PC-9 (cell line): ENCODE measurements around the gene ROBO1. TPM values are rescaled to one million over a fixed set of nuclear protein-coding genes. Genes with fewer than 3 reads are reported as not detected.

Experiments used
- BruUV-seq: library from RNA; stranded (reverse); fragments of 400-500 nt; replicated peaks from 2 replicates; lab custom pipeline; 2021; lab: Mats Ljungman, UMichigan
- CTCF ChIA-PET: fragments of 300-600 bp; sonication (Branson Sonifier 250); formaldehyde crosslinking; loops from one replicate; lab custom pipeline; 2022; ENCODE audit warnings: antibody characterized with exemption; lab: Charles Lee
- POLR2A ChIA-PET: fragments of 300-600 bp; sonication (Branson Sonifier 250); formaldehyde crosslinking; loops from one replicate; lab custom pipeline; 2022; ENCODE audit warnings: antibody characterized with exemption; ENCODE audit not compliant: unreplicated experiment; lab: Charles Lee
- DNase-seq, 2 experiments: peaks; one replicate each; pipeline versions ENCODE4 v3.0.0 to v3.0.0-alpha.2; 2015 to 2022; ENCODE audit warnings: mixed read lengths in 1 of 2
- H2AFZ ChIP-seq: fragments of 200-600 bp; sonication (generic); 2 replicates; pipeline ENCODE4 v1.8.1; 2017; ENCODE audit warnings: antibody characterized with exemption
- H3F3A ChIP-seq: fragments of 200-600 bp; sonication (generic); 2 replicates; pipeline ENCODE4 v1.8.1; 2017; ENCODE audit warnings: antibody characterized with exemption, mild to moderate bottlenecking, low read depth; ENCODE audit not compliant: insufficient read depth
- H3K27ac ChIP-seq: fragments of 200-600 bp; sonication (generic); 2 replicates; pipeline ENCODE4 v1.6.1; 2016; ENCODE audit warnings: mixed run types
- H3K27me3 ChIP-seq: fragments of 200-600 bp; sonication (generic); 2 replicates; pipeline ENCODE4 v1.6.1; 2016; ENCODE audit warnings: low read depth, mixed run types; ENCODE audit not compliant: insufficient read depth
- H3K36me3 ChIP-seq: fragments of 200-600 bp; sonication (generic); 2 replicates; pipeline ENCODE4 v1.6.1; 2016; ENCODE audit warnings: low read depth, mixed run types
- H3K4me1 ChIP-seq: fragments of 200-600 bp; sonication (generic); replicated peaks from 2 replicates; pipeline ENCODE4 v1.6.1; 2016; ENCODE audit warnings: mixed run types; ENCODE audit not compliant: insufficient read depth
- H3K4me2 ChIP-seq: fragments of 200-600 bp; sonication (generic); 2 replicates; pipeline ENCODE4 v1.6.1; 2017; ENCODE audit warnings: mixed run types
- H3K4me3 ChIP-seq: fragments of 200-600 bp; sonication (generic); 2 replicates; pipeline ENCODE4 v1.6.1; 2016; ENCODE audit warnings: mixed run types
- H3K79me2 ChIP-seq: fragments of 200-600 bp; sonication (generic); 2 replicates; pipeline ENCODE4 v1.6.1; 2017; ENCODE audit warnings: low read depth, mixed run types
- H3K9me2 ChIP-seq: fragments of 200-600 bp; sonication (generic); 2 replicates; pipeline ENCODE4 v1.8.1; 2017; ENCODE audit warnings: mild to moderate bottlenecking; ENCODE audit not compliant: insufficient read depth
- H3K9me3 ChIP-seq: fragments of 200-600 bp; sonication (generic); 2 replicates; pipeline ENCODE4 v1.8.1; 2016; ENCODE audit warnings: low read depth; ENCODE audit not compliant: insufficient read depth
- H4K20me1 ChIP-seq: fragments of 200-600 bp; sonication (generic); 2 replicates; pipeline ENCODE4 v1.8.1; 2017; ENCODE audit not compliant: insufficient read depth
- EZH2 ChIP-seq: fragments of 200-600 bp; sonication (generic); IDR thresholded peaks from 2 replicates; pipeline ENCODE4 v1.8.0; 2017; ENCODE audit warnings: antibody characterized with exemption, low read depth
- intact Hi-C: fragments of 100-400 bp; cut with micrococcal nuclease; formaldehyde crosslinking; loops from one replicate; pipeline ENCODE4 v1.10.0; 2022; ENCODE audit not compliant: unreplicated experiment
- total RNA-seq: library from RNA; stranded (reverse); gene quantifications from 2 replicates; pipeline ENCODE4 v1.2.3, GENCODE V29; 2021
- TF ChIP-seq, protein P1 (sequence below): fragments of 200-600 bp; sonication (generic); conservative IDR thresholded peaks from 2 replicates; pipeline ENCODE4 v1.6.1; 2017; ENCODE audit warnings: mixed run types, antibody characterized with exemption, mild to moderate bottlenecking, moderate library complexity

ROBO1 gene
- total RNA-seq, 1 experiment from 2014 or later: 17.5 TPM

GRCh38 chr3:79672075-79672474 lies 95.7 kb downstream of the ROBO1 start:
- no peak overlapping the region for H3K27ac ChIP-seq
- no peak for DNase-seq
- POLR2A ChIA-PET: no interaction called here

DNA sequence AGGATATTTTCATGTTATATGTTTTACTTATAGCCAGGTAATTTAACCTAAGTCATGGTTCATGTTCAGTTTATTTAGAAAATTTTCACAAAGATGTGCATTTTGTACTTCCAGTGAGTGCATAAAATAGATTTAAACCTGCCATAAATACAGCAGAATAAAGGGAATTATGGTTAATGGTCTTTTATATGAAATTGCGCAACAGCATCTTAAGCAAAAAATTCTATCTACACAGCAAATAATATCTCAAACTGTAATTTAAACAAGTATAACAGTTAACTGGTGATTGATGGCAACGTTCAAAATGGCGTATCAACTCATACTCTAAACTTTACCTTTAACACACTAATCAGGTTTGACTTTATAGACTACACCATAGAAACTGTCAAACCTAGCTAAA lies 97.6 kb downstream of the ROBO1 start:
- ChIA-PET POLR2A (no interaction called here), CTCF (no interaction called here)
- Histone ChIP-seq H3K4me2 (no peak overlapping the region), H3K4me1 (no peaks in the 10 kb centered on the region), H3K27ac (no peak overlapping the region), H3K4me3 (no peak overlapping the region), H3K9me3 (no peaks in the 10 kb centered on the region; the same call in 1 of the 2 replicates), H3K79me2 (no peaks in the 10 kb centered on the region), H3K9me2 (no peaks in the 10 kb centered on the region; the same call in none of the 2 replicates), H3K36me3 (no peaks in the 10 kb centered on the region), H3F3A (no peaks in the 10 kb centered on the region), H4K20me1 (no peaks in the 10 kb centered on the region), H3K27me3 (no peaks in the 10 kb centered on the region), H2AFZ (no peak overlapping the region)
- TF ChIP-seq, protein P1, sequence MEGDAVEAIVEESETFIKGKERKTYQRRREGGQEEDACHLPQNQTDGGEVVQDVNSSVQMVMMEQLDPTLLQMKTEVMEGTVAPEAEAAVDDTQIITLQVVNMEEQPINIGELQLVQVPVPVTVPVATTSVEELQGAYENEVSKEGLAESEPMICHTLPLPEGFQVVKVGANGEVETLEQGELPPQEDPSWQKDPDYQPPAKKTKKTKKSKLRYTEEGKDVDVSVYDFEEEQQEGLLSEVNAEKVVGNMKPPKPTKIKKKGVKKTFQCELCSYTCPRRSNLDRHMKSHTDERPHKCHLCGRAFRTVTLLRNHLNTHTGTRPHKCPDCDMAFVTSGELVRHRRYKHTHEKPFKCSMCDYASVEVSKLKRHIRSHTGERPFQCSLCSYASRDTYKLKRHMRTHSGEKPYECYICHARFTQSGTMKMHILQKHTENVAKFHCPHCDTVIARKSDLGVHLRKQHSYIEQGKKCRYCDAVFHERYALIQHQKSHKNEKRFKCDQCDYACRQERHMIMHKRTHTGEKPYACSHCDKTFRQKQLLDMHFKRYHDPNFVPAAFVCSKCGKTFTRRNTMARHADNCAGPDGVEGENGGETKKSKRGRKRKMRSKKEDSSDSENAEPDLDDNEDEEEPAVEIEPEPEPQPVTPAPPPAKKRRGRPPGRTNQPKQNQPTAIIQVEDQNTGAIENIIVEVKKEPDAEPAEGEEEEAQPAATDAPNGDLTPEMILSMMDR: no peak
- no peak for TF ChIP-seq EZH2
- intact Hi-C loops: no loop called here
- no peak for DNase-seq
- BruUV-seq: no TSS peak

More at GRCh38 chr3:79672075-79672474, 95.7 kb downstream of the ROBO1 start:
- Histone ChIP-seq H2AFZ (no peak overlapping the region), H3K36me3 (no peaks in the 10 kb centered on the region), H3K9me3 (no peaks in the 10 kb centered on the region; the same call in 1 of the 2 replicates), H3F3A (no peaks in the 10 kb centered on the region), H3K9me2 (no peaks in the 10 kb centered on the region; the same call in none of the 2 replicates), H4K20me1 (no peaks in the 10 kb centered on the region), H3K4me3 (no peak overlapping the region), H3K27me3 (no peaks in the 10 kb centered on the region), H3K79me2 (no peaks in the 10 kb centered on the region), H3K4me1 (no peaks in the 10 kb centered on the region), H3K4me2 (no peak overlapping the region)
- CTCF ChIA-PET: no interaction called here
- intact Hi-C loops: no loop called here
- TF ChIP-seq, protein P1: no peak
- TF ChIP-seq EZH2: no peak
- BruUV-seq: no TSS peak

DNA sequence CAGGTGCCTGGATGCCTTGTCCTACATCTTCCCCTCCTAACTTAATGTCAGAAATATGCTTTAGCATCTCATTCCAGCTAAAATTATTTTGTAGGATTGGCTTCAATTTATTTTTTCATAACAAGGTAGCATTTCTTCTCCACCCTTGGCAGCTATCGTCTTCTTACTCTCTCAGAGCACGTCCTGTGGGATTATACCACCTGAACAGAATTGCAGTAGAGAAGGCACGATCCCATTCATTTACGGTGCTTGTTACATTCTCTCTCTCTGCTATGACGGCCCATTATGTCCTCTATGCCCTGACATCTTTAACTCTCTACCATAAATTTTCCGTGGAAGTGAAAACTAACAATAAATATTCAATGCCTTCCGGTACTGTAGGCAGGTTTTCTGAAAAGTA lies 103.3 kb downstream of the ROBO1 start:
- DNase-seq: no peak
- intact Hi-C loops: no loop called here
- H3K79me2 ChIP-seq: no peaks in the 10 kb centered on the region
- no peak overlapping the region for H3K4me3 ChIP-seq
- H3K4me2 ChIP-seq: no peak overlapping the region
- no TSS peak for BruUV-seq
- no peak overlapping the region for H2AFZ ChIP-seq
- POLR2A ChIA-PET: no interaction called here
- no peaks in the 10 kb centered on the region; the same call in none of the 2 replicates for H3K9me2 ChIP-seq
- no peaks in the 10 kb centered on the region for H3K9me3 ChIP-seq
- TF ChIP-seq, protein P1: no peak
- no peak for TF ChIP-seq EZH2
- no peak overlapping the region for H3K27ac ChIP-seq
- no peaks in the 10 kb centered on the region for H3K36me3 ChIP-seq
- no peaks in the 10 kb centered on the region for H4K20me1 ChIP-seq
- H3F3A ChIP-seq: no peaks in the 10 kb centered on the region
- no peaks in the 10 kb centered on the region for H3K27me3 ChIP-seq
- CTCF ChIA-PET: no interaction called here
- H3K4me1 ChIP-seq: no peaks in the 10 kb centered on the region
